Smooth muscle cell (in vitro differentiated cells): ENCODE results near the gene CNOT1. TPM values are rescaled to one million over a fixed set of nuclear protein-coding genes. Genes with fewer than 3 reads are reported as not detected.

Experiments
- DNase-seq: peaks from one replicate; lab custom pipeline; 2025; ENCODE audit not compliant: unreplicated experiment; lab: John Stamatoyannopoulos, UW
- H2AFZ ChIP-seq: fragments of 200-600 bp; sonication (generic); 2 replicates; pipeline ENCODE4 v1.6.0; 2016; ENCODE audit warnings: antibody characterized with exemption, low read depth, mild to moderate bottlenecking
- H3F3A ChIP-seq: fragments of 200-600 bp; sonication (generic); 2 replicates; pipeline ENCODE4 v1.6.0; 2017; ENCODE audit warnings: antibody characterized with exemption, low read depth
- H3K27ac ChIP-seq: fragments of 200-600 bp; sonication (generic); 2 replicates; pipeline ENCODE4 v1.5.1; 2016; ENCODE audit warnings: low read depth, mild to moderate bottlenecking
- H3K27me3 ChIP-seq: fragments of 200-600 bp; sonication (generic); 2 replicates; pipeline ENCODE4 v1.6.1; 2016; ENCODE audit warnings: low read depth, mild to moderate bottlenecking
- H3K36me3 ChIP-seq: fragments of 200-600 bp; sonication (generic); 2 replicates; pipeline ENCODE4 v1.5.1; 2016; ENCODE audit warnings: low read depth
- H3K4me1 ChIP-seq: fragments of 200-600 bp; sonication (generic); 2 replicates; pipeline ENCODE4 v1.5.1; 2016; ENCODE audit warnings: low read depth
- H3K4me2 ChIP-seq: fragments of 200-600 bp; sonication (generic); 2 replicates; pipeline ENCODE4 v1.6.0; 2016; ENCODE audit warnings: mild to moderate bottlenecking
- H3K4me3 ChIP-seq: fragments of 200-600 bp; sonication (generic); 2 replicates; pipeline ENCODE4 v1.5.1; 2016; ENCODE audit warnings: mild to moderate bottlenecking
- H3K79me2 ChIP-seq: fragments of 200-600 bp; sonication (generic); 2 replicates; pipeline ENCODE4 v1.6.0; 2016; ENCODE audit warnings: low read depth, mild to moderate bottlenecking
- H3K9ac ChIP-seq: fragments of 200-600 bp; sonication (generic); 2 replicates; pipeline ENCODE4 v1.6.0; 2016; ENCODE audit warnings: low read depth
- H3K9me3 ChIP-seq: fragments of 200-600 bp; sonication (generic); replicated peaks from 2 replicates; pipeline ENCODE4 v1.5.1; 2016; ENCODE audit warnings: low read depth
- H4K20me1 ChIP-seq: fragments of 200-600 bp; sonication (generic); 2 replicates; pipeline ENCODE4 v1.6.0; 2016; ENCODE audit warnings: low read depth
- CTCF ChIP-seq: fragments of 200-600 bp; sonication (generic); IDR thresholded peaks from 2 replicates; pipeline ENCODE4 v1.5.1; 2017; ENCODE audit warnings: borderline replicate concordance, mild to moderate bottlenecking, antibody characterized with exemption; ENCODE audit not compliant: insufficient read depth, poor library complexity, severe bottlenecking
- WGBS: methylation state at CpG from one replicate; pipeline ENCODE4 v1.1.7; 2016; ENCODE audit warnings: low lambda C conversion rate; 5-methylcytosine and 5-hydroxymethylcytosine counted together
- polyA plus RNA-seq: library from polyadenylated mRNA; unstranded; fragments of >200 nt; fragmentation: Nextera tagmentation; extraction: Ambion mirVana; gene quantifications from 2 replicates; pipeline ENCODE4 v1.2.1, GENCODE V29; 2016
- total RNA-seq: library from RNA; depleted of rRNA; stranded (reverse); fragments of >200 nt; gene quantifications from 2 replicates; pipeline ENCODE4 v1.2.3, GENCODE V29; 2014

The CNOT1 gene
- total and polyA plus RNA-seq, 2 experiments from 2014 or later: 42.6 to 88.4 TPM

- Histone ChIP-seq H2AFZ (no peak overlapping the region), H4K20me1 (no peaks in the 10 kb centered on the region), H3K27ac (no peak overlapping the region), H3K9ac (no peak overlapping the region), H3K9me3 (no peaks in the 10 kb centered on the region), H3K4me2 (no peak overlapping the region), H3K36me3 (no peaks in the 10 kb centered on the region), H3F3A (no peaks in the 10 kb centered on the region), H3K4me1 (no peaks in the 10 kb centered on the region), H3K27me3 (no peaks in the 10 kb centered on the region), H3K4me3 (no peak overlapping the region), H3K79me2 (no peaks in the 10 kb centered on the region)
- no peak for TF ChIP-seq CTCF
- no peak for DNase-seq
- WGBS: 81% methylated on average over 8 of the region's 8 CpGs
Measured at GRCh38 chr16:58644765-58645487, 15.3 kb upstream of the CNOT1 start.

GRCh38 chr16:58644108-58644507 is 14.5 kb upstream of the CNOT1 start:
- DNase-seq: no peak
- Histone ChIP-seq H3K27me3 (no peaks in the 10 kb centered on the region), H2AFZ (no peak overlapping the region), H4K20me1 (no peaks in the 10 kb centered on the region), H3K79me2 (no peaks in the 10 kb centered on the region), H3K4me1 (no peaks in the 10 kb centered on the region), H3K9ac (no peak overlapping the region), H3K36me3 (no peaks in the 10 kb centered on the region), H3K4me3 (no peak overlapping the region), H3K27ac (no peak overlapping the region), H3K4me2 (no peak overlapping the region), H3K9me3 (no peaks in the 10 kb centered on the region), H3F3A (no peaks in the 10 kb centered on the region)
- 84% methylated on average over 5 of the region's 5 CpGs for WGBS
- no peak for TF ChIP-seq CTCF

GRCh38 chr16:58640949-58641348 is 11.3 kb upstream of the CNOT1 start:
- 87% methylated on average over 5 of the region's 5 CpGs for WGBS
- Histone ChIP-seq H3F3A (peaks cover 7% of the 10 kb centered on the region), H4K20me1 (no peaks in the 10 kb centered on the region), H3K9me3 (no peaks in the 10 kb centered on the region), H3K9ac (no peak overlapping the region), H3K79me2 (no peaks in the 10 kb centered on the region), H3K4me3 (no peak overlapping the region), H3K4me1 (no peaks in the 10 kb centered on the region), H2AFZ (no peak overlapping the region), H3K4me2 (no peak overlapping the region), H3K36me3 (no peaks in the 10 kb centered on the region), H3K27me3 (no peaks in the 10 kb centered on the region), H3K27ac (no peak overlapping the region)
- TF ChIP-seq CTCF: no peak
- DNase-seq: no peak

- Histone ChIP-seq H3K9me3 (no peaks in the 10 kb centered on the region), H3K4me3 (no peak overlapping the region), H3K27ac (no peak overlapping the region), H3K4me2 (no peak overlapping the region), H3K36me3 (no peaks in the 10 kb centered on the region), H3K4me1 (no peaks in the 10 kb centered on the region), H3K9ac (no peak overlapping the region), H4K20me1 (no peaks in the 10 kb centered on the region), H3K79me2 (no peaks in the 10 kb centered on the region), H2AFZ (no peak overlapping the region), H3K27me3 (no peaks in the 10 kb centered on the region), H3F3A (peaks cover 7% of the 10 kb centered on the region)
- WGBS: 89% methylated on average over 8 of the region's 8 CpGs
- DNase-seq: no peak
- TF ChIP-seq CTCF: no peak
Measured at GRCh38 chr16:58639836-58640235, 10.2 kb upstream of the CNOT1 start.
